D721Med (cell line): ENCODE measurements around the gene RYR2.

Experiments used
- DNase-seq: peaks from one replicate; pipeline ENCODE4 v3.0.0; 2011; ENCODE audit warnings: low spot score; ENCODE audit not compliant: insufficient read length
- FAIRE-seq: peaks from 2 replicates; lab custom pipeline; 2011; peaks lifted over from hg19 to GRCh38; lab: Jason Lieb, UNC
- TF ChIP-seq, protein P1 (sequence below): IDR thresholded peaks from 2 replicates; pipeline ENCODE4 v1.5.1; 2012; ENCODE audit warnings: mild to moderate bottlenecking, control low read depth; ENCODE audit not compliant: insufficient read depth; ENCODE audit errors: missing control alignments

Gene RYR2

DNA sequence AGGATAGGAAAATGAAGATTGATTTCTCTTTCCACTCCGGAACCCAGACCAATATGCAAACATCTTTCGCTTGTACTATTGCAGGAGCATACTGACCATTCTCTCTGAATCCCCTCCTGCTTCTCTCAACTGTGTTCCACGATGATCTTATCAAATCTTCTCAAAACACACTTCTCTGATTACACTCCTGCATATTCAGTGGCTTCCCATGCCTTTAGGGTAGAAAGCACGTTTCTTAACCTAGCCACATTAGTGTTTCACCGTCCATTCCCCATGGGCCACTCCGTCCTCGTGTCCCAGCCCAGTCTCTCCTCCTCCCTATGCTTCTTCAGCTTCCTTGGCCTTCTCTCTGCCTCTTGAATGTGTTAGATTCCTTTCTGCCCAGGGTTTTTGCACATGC is 650.3 kb downstream of the RYR2 start:
- DNase-seq (no peak), FAIRE-seq (no peak)
- TF ChIP-seq, protein P1, sequence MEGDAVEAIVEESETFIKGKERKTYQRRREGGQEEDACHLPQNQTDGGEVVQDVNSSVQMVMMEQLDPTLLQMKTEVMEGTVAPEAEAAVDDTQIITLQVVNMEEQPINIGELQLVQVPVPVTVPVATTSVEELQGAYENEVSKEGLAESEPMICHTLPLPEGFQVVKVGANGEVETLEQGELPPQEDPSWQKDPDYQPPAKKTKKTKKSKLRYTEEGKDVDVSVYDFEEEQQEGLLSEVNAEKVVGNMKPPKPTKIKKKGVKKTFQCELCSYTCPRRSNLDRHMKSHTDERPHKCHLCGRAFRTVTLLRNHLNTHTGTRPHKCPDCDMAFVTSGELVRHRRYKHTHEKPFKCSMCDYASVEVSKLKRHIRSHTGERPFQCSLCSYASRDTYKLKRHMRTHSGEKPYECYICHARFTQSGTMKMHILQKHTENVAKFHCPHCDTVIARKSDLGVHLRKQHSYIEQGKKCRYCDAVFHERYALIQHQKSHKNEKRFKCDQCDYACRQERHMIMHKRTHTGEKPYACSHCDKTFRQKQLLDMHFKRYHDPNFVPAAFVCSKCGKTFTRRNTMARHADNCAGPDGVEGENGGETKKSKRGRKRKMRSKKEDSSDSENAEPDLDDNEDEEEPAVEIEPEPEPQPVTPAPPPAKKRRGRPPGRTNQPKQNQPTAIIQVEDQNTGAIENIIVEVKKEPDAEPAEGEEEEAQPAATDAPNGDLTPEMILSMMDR, result no peak

DNA sequence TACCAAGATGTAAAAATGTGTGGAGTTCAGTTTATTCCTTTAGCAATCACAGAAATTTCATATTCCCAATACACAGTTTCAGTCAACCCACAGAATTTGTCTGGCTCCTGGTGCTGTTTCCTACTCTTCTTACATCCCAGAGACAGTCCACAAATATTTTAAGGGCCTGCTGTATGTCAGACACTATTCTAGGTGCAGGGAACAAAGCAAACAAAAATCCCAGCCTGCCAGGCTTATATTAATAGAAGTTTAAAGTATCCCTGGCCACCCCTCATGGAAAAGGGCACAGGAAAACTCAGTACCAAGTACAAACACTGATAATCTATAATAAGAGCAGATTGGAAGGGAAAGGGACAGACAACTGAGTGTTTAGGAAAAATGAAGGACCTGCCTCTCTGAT is 653.9 kb downstream of the RYR2 start:
- DNase-seq (no peak), FAIRE-seq (no peak)
- TF ChIP-seq, protein P1, result no peak

DNA sequence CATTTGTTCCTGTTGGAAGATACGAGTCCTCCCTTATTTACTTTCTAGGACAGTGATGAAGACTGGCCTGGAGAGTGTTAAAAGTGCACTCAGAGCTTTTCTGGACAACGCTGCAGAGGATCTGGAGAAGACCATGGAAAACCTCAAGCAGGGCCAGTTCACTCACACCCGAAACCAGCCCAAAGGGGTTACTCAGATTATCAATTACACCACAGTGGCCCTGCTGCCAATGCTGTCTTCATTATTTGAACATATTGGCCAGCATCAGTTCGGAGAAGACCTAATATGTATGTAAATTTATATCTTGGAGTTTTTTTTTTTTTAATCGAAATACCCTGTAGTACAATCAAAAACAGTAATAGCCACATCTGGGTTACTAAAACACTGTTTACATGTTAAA is 658.2 kb downstream of the RYR2 start:
- TF ChIP-seq, protein P1, result no peak
- no peak for DNase-seq
- no peak for FAIRE-seq

DNA sequence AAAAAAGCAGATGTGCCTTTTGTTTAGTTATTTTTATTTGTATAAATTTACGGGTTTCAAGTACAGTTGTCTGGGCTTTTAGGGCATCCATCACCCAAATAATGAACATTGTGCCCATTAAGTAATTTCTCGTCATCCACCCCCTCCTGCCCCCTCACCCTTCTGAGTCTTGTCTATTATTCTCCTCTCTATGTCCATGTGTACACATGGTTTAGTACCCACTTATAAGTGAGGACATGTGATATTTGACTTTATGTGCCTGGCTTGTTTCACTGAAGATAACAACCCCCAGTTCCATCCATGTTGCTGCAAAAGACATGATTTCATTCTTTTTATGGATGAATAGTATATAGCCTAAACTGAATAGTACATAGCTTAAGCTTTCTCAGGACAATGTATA is 659.5 kb downstream of the RYR2 start:
- TF ChIP-seq, protein P1, result no peak
- DNase-seq, result no peak
- FAIRE-seq, result no peak

DNA sequence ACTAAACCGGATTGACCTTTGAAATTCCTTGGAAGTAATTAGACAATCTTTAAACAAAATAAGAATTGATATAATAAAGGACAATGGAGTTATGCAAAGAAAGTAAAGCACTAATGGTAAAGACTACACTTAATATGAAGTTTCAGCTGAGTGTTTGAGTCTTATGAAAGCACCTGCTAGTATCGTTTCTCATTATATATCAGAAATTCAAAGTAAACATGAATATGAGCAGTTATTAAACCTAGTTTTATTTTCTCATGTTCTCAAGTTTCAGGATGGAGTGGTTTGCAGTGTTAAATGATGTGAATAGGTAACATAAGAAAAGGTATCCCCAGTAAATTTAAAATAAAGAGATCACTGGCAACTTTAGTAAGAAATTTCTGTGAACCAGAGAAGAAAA is 660.2 kb downstream of the RYR2 start:
- TF ChIP-seq, protein P1, result no peak
- DNase-seq (no peak), FAIRE-seq (no peak)

DNA sequence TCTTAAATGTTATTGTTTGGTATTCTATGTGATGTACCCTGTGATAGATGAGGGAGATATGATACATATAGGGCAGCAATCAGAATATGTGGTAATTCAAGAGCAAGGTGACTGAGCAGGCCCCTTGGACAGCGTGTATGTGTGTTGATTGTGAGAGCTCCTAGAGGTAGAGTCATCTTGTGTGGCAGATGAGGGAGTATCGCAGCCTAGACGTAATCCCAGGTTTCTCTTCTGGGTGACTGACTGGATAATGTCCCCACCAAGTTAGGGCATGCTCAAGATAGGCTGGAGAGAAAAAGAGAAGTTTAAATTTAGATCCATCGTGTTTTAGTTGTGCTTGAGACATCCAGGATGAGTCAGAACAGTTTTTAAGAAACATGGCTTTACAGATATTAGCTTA is 663.5 kb downstream of the RYR2 start:
- FAIRE-seq (no peak), DNase-seq (no peak)
- TF ChIP-seq, protein P1, result no peak

DNA sequence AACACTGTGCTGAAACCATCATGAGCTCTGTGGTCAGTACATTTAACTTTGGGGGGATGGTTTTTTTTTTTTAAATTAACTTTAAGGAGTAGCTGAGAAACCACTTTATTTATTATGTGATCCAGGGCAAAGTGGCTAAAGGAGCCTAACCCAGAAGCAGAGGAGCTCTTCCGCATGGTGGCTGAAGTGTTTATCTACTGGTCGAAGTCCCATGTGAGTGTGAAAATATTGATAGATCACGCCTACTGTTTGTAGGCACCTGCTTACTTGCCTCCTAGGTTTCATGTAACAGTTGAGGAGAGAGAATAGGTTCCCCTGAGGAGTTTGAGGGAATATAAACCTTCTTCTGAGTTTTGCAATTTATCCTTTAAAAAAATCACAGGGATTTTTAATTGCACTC is 667.4 kb downstream of the RYR2 start:
- no peak for DNase-seq
- TF ChIP-seq, protein P1, result no peak
- FAIRE-seq, result no peak
